HL-60/S4 treated with phorbol 12-myristate 13-acetate at 8.2 ng/mL for 4 days and 3 days (cell line): Measurements from ENCODE around the gene TRIO.

ENCODE experiments used
- in situ Hi-C: fragments of 300-500 bp; cut with MboI; formaldehyde crosslinking; loops from 2 replicates; pipeline ENCODE4 v1.15.0; 2022; ENCODE audit warnings: low sequenced_read_pairs

The TRIO gene

GRCh38 chr5:14487897-14488570 lies 344.9 kb downstream of the TRIO start:
- in situ Hi-C loops = no loop called here

- in situ Hi-C loops = no loop called here
Measured at GRCh38 chr5:14488709-14489108, 345.6 kb downstream of the TRIO start.

GRCh38 chr5:14489643-14490042 lies 346.5 kb downstream of the TRIO start:
- in situ Hi-C loops = no loop called here

DNA sequence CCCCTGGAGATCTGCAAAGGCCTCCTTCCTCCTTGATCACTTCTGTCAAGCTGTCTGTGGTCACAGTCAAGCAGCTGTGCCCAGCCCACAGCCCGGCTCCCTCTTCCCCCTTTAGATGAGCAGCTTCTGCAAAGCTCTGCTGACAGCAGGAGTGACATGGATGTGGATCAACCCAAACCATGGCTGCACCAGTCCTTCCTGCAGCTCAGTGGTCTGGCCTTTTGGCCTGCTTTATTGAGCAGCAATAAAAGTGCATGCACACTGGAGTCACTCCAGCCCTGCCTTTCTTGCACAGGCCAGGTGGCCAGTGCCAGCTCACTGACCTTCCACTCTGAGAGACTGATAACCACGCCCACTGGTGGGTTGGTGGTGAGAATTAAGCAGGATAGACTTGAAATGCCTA lies 347.2 kb downstream of the TRIO start:
- in situ Hi-C loops = no loop called here

DNA sequence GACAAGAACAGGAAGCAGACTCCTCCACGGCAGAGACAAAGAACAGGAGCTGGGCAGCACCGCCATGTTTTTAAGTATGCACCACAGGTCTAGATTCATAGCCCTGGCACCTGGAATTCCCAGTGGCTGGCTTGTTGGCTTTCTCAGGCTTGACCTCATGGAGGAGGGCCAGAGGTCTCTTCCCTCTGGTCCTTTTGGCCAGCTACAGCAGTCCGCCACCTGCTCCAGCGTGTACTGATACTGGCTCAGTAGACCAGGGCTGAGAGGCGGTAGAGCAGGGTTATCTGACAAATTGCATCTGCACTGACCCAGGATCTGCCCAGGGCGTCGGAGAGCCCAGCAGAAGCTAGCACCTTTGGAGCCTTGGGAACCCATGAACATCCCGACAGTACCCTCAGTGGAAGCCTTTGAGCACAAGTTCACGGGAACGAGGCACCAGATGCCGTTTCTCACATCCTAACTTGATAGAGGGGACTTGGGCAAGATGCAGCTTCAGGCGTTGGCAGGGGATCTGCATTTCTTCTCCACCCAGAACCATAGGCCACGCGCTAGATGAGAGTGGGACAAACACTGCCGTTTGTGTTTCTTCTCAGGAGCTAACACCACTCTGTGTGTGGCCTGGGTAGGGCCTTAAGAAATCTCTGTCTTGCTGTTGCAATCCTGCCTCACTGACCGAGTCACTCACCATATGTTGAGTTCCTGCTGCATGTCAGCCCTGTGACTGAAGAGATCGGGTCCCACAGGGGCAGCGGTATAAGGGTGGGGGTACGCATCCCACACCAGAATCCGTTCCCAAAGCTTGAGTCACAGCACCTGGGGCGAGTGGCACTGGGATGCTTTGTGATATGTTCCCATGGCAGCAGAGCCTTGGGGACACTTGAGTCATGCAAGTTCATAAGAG lies 348.1 kb downstream of the TRIO start:
- in situ Hi-C loops = no loop called here

DNA sequence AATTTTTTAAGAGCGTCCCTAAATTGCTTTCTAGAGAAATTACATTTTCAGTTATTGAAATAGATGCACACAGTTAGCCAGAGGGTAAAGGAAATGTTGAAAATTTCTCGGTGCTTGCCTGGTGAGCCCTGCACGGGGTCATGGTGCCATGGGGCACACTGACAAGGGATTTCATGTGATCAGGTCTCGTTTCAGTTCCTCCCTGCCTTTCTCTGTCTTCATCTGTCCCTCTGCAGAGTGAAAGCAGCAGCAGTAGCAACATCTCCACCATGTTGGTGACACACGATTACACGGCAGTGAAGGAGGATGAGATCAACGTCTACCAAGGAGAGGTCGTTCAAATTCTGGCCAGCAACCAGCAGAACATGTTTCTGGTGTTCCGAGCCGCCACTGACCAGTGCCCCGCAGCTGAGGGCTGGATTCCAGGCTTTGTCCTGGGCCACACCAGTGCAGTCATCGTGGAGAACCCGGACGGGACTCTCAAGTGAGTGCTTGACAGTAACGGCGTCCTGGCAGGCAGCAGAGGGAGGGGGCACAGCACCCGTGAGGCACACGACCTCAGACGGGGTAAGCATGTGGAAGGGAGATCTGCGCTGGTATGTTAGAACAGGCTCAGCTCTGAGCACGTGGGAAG lies 349.3 kb downstream of the TRIO start:
- in situ Hi-C loops = no loop called here

- in situ Hi-C loops = no loop called here
Measured at GRCh38 chr5:14495301-14495700, 352.2 kb downstream of the TRIO start.

DNA sequence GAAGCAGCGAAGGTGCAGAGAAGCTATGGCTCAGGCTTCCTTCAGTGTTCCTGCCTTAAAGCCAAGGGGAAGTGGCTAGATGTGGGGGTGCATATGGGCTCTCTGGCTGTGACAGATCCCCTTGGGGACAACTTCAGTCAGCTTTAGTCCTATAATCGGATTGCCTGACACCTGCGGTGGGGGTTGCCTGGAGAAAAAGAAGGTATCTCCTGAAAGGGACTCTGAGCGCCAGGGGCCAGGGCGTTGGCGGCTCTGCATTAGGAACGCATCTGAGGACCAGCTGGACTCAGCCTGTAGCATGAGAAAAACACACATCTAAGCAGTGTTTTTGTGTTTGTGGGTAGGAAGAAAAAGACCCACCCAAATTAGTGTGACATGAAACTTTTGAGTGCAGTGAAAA lies 354.2 kb downstream of the TRIO start:
- in situ Hi-C loops = no loop called here

GRCh38 chr5:14501353-14502293 lies 358.5 kb downstream of the TRIO start:
- in situ Hi-C loops = no loop called here

GRCh38 chr5:14502294-14502690 lies 359.1 kb downstream of the TRIO start:
- in situ Hi-C loops = no loop called here

- in situ Hi-C loops = no loop called here
Measured at GRCh38 chr5:14503017-14503680, 360.0 kb downstream of the TRIO start.

- in situ Hi-C loops = no loop called here
Measured at GRCh38 chr5:14503681-14504331, 360.7 kb downstream of the TRIO start.

DNA sequence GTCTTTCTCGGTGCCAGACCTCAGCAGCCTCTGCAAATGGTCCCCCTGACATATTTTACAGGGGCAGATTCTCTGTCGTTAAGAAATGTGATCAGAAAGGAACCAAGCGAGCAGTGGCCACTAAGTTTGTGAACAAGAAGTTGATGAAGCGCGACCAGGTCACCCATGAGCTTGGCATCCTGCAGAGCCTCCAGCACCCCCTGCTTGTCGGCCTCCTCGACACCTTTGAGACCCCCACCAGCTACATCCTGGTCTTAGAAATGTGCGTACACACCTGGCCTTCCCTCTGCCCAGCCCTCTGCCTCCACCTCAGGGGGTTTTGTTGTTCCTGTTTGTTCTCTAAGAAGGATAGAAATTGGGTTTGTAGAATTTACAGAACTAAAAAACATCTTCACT lies 361.2 kb downstream of the TRIO start:
- in situ Hi-C loops = no loop called here

DNA sequence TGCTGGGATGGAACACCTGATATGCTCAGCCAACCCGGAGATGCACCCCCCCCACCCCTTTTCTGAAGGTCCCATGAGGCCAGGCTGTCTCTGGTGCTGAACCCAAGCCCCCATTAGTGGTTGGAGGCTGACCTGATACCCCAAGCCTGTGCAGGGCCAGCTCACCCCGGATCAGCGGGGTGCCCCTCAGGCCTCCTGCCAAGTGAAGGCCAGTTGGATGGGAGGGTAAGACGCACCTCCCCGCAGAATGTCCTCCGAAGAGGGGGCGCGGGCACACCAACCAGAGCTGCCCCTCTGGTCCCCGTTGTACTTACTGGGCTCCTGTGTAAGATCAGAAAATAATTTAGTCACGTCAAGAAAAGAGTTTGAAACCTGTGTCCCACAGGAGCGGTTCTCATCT lies 361.7 kb downstream of the TRIO start:
- in situ Hi-C loops = no loop called here

DNA sequence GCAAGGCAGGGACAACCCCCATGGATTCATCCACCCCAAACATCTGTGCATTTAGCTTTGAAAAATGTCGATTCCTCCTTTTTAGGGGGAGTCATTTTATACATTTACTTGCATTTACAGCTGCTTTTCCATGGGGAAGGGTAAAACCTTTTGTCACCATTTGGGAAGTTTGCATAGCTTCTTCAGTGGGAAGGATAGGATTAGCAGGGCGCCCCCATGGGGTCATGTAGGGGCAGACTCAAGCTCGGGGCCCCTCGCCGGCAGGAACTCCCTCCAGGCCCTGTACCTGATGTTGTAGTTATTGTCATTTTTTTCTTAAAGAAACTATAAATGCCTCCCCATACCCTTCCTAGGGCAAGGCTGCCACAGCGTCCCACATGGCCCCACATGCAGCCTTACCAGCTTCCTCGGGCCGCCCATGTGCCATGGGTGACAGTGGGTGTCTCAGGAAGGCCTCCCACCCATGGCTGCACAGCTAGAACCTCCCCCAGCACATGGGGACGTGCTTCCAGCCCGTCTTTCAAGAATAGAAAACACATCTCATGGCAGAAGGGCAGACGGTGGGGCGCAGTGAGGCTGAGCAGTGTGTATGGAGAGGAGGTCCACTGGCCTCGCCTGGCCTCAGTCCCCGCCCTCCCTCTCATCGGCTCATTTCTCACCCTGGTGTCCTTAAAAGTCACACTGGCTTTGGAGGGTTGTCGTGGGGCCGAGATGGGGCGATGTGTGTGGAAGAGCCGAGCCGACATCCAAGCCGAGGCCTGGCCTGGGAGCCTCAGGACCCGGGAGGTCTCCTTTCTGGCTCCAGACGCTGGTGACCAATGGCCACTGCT lies 362.4 kb downstream of the TRIO start:
- in situ Hi-C loops = no loop called here

- in situ Hi-C loops = no loop called here
Measured at GRCh38 chr5:14506140-14506538, 363.0 kb downstream of the TRIO start.

GRCh38 chr5:14506661-14507060 lies 363.5 kb downstream of the TRIO start:
- in situ Hi-C loops = no loop called here

GRCh38 chr5:14507156-14507941 lies 364.2 kb downstream of the TRIO start:
- in situ Hi-C loops = no loop called here
